Glutamatergic neuron (in vitro differentiated cells): ENCODE measurements around the gene TOP2B. TPM values are rescaled to one million over a fixed set of nuclear protein-coding genes. Genes with fewer than 3 reads are reported as not detected.
A peak's percentile ranks its signal among the peaks of the same experiment; 100 is the strongest.

Experiments
- DNase-seq: peaks from one replicate; pipeline ENCODE4 v3.0.0; 2022
- H3K27ac Mint-ChIP-seq: one replicate; pipeline ENCODE4 v1.8.0; 2020; ENCODE audit warnings: mild to moderate bottlenecking, mixed read lengths, inconsistent platforms; ENCODE audit not compliant: unreplicated experiment
- H3K27me3 Mint-ChIP-seq: one replicate; pipeline ENCODE4 v1.8.0; 2020; ENCODE audit warnings: mild to moderate bottlenecking, moderate library complexity, mixed read lengths, inconsistent platforms; ENCODE audit not compliant: unreplicated experiment
- H3K36me3 Mint-ChIP-seq: one replicate; pipeline ENCODE4 v1.8.0; 2020; ENCODE audit warnings: mild to moderate bottlenecking, mixed read lengths, inconsistent platforms; ENCODE audit not compliant: unreplicated experiment
- H3K4me1 Mint-ChIP-seq: one replicate; pipeline ENCODE4 v1.8.0; 2020; ENCODE audit warnings: mild to moderate bottlenecking, low read depth, mixed read lengths, inconsistent platforms; ENCODE audit not compliant: unreplicated experiment
- H3K4me3 Mint-ChIP-seq: one replicate; pipeline ENCODE4 v1.8.0; 2020; ENCODE audit warnings: mild to moderate bottlenecking, mixed read lengths, inconsistent platforms; ENCODE audit not compliant: unreplicated experiment
- H3K9me3 Mint-ChIP-seq: one replicate; pipeline ENCODE4 v1.8.0; 2020; ENCODE audit warnings: mild to moderate bottlenecking, moderate library complexity, mixed read lengths, inconsistent platforms; ENCODE audit not compliant: unreplicated experiment
- CTCF ChIP-seq: fragments of 200-600 bp; sonication (generic); IDR thresholded peaks from one replicate; pipeline ENCODE4 v1.5.0; 2021; ENCODE audit not compliant: partially characterized antibody, unreplicated experiment
- total RNA-seq: library from RNA; stranded (reverse); fragmentation: NEBNext Ultra II Directional; extraction: Animal tissue kit (Norgen Biotek cat#: 25700); gene quantifications from one replicate; pipeline ENCODE4 v1.2.1, GENCODE V29; 2021; ENCODE audit not compliant: unreplicated experiment

The TOP2B gene
- total RNA-seq, 1 donor from 2014 or later: 250 TPM

DNA sequence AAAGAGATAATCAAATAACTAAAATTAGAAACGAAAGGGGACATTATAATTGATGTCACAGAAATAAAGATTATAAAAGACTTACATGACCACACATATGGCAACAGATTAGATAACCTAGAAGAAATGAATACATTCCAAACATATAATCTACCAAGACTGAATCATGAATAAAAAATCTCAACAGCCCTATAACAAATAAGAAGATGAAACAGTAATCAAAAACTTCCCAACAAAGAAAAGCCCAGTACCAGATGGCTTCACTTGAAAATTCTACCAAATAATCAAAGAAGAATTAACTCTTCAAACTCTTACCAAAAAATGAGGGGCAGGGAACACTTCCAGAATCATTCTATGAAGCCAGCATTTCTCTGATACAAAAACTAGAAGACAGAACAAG, 11.8 kb downstream of the TOP2B start:
- DNase-seq: no peak
- H3K9me3 Mint-ChIP-seq: peaks cover 8% of the 10 kb centered on the region
- no peak overlapping the region for H3K27ac Mint-ChIP-seq
- TF ChIP-seq CTCF: no peak
- H3K27me3 Mint-ChIP-seq: peaks cover 2% of the 10 kb centered on the region
- H3K4me3 Mint-ChIP-seq: no peak overlapping the region
- peaks cover 25% of the 10 kb centered on the region for H3K4me1 Mint-ChIP-seq
- peaks cover 16% of the 10 kb centered on the region for H3K36me3 Mint-ChIP-seq

GRCh38 chr3:25648925-25649830, 15.5 kb downstream of the TOP2B start:
- no peak for TF ChIP-seq CTCF
- H3K4me1 Mint-ChIP-seq: peaks cover 16% of the 10 kb centered on the region
- H3K27ac Mint-ChIP-seq: peak overlapping the region; percentile 97
- no peak for DNase-seq
- H3K9me3 Mint-ChIP-seq: peaks cover 8% of the 10 kb centered on the region
- no peak overlapping the region for H3K4me3 Mint-ChIP-seq
- H3K36me3 Mint-ChIP-seq: peaks cover 16% of the 10 kb centered on the region
- peaks cover 2% of the 10 kb centered on the region for H3K27me3 Mint-ChIP-seq

GRCh38 chr3:25648107-25648535, 16.6 kb downstream of the TOP2B start:
- Mint-ChIP-seq H3K36me3 (peaks cover 16% of the 10 kb centered on the region), H3K4me3 (peak overlapping the region; percentile 25), H3K4me1 (peaks cover 16% of the 10 kb centered on the region), H3K27me3 (no peaks in the 10 kb centered on the region), H3K9me3 (peaks cover 8% of the 10 kb centered on the region), H3K27ac (peak overlapping the region; percentile 97)
- TF ChIP-seq CTCF: peak; percentile 91
- peak; percentile 80 for DNase-seq

DNA sequence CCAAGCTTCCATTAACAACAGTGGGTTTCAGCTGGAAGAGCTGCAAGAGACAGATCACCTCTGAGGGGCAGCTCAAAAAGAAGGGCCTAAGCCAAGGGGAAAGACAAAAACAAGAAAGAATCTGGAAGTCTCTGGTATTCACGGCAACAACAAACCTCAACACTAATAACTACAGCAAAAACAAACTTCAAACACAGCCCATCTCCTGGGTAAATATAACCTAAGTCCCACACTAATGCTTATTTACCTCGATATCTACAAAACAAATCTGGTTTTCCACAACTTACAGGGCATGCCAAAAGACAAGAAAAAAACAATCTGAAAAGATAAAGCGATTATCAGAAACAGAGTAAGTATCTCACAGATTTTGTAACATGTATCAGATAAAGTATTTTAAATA, 29.7 kb downstream of the TOP2B start:
- Mint-ChIP-seq H3K9me3 (no peaks in the 10 kb centered on the region), H3K4me3 (no peak overlapping the region), H3K4me1 (no peaks in the 10 kb centered on the region), H3K36me3 (no peaks in the 10 kb centered on the region), H3K27me3 (no peaks in the 10 kb centered on the region), H3K27ac (no peak overlapping the region)
- DNase-seq: no peak
- TF ChIP-seq CTCF: no peak

- Mint-ChIP-seq H3K27ac (no peak overlapping the region), H3K36me3 (no peaks in the 10 kb centered on the region)
Observed at GRCh38 chr3:25633919-25634318, 30.8 kb downstream of the TOP2B start.

More at GRCh38 chr3:25633919-25634318, 30.8 kb downstream of the TOP2B start:
- H3K4me1 Mint-ChIP-seq: no peaks in the 10 kb centered on the region
- no peak overlapping the region for H3K4me3 Mint-ChIP-seq
- H3K27me3 Mint-ChIP-seq: no peaks in the 10 kb centered on the region
- H3K9me3 Mint-ChIP-seq: no peaks in the 10 kb centered on the region
- TF ChIP-seq CTCF: no peak
- DNase-seq: no peak
